Pons (tissue), 1 donor: Measurements from ENCODE around the gene C1GALT1C1.

Experiments used
- DNase-seq: peaks from one replicate; pipeline ENCODE4 v3.0.0-alpha.2; 2016; ENCODE audit warnings: low spot score

C1GALT1C1 gene

DNA sequence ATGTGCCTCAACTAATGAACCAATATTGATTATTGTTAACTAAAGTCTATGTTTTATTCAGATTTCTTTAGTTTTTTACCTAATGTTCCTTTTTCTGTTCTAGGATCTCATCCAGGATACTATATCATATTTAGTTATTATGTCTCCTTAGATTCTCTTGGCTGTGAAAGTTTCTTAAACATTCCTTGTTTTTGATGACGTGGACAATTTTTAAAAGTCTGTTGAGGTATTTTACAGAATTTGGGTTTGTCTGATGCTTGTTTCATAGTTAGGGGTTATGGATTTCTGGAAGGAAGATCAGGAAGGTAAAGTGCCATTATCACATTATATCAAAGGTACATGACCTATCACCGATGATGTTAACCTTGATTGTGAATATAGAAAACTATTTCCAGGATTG lies 44.2 kb downstream of the C1GALT1C1 start:
- DNase-seq: no peak
